Aortic smooth muscle cell (primary cell): ENCODE results near the gene ADAM11. TPM values are rescaled to one million over a fixed set of nuclear protein-coding genes. Genes with fewer than 3 reads are reported as not detected.

ENCODE experiments used
- total RNA-seq: library from RNA; depleted of rRNA; stranded (reverse); fragments of >200 nt; gene quantifications from 2 replicates; pipeline ENCODE4 v1.2.3, GENCODE V29; 2014

ADAM11 gene
- under 0.01 and 0.31 TPM in 2 replicates for total RNA-seq

GRCh38 chr17:44758414-44759085, at the start of gene ADAM11:
Gene ADAM11, plus strand, starts transcription at chr17:44758988. Its CDS starts 212 bp downstream, at chr17:44759200.

GRCh38 chr17:44829523-44830358, 71.0 kb downstream of the ADAM11 start, which contains the start of gene GJC1:
Gene GJC1, minus strand, starts transcription at chr17:44830287. Its CDS starts 24,470 bp downstream, at chr17:44805817.

Other genes starting within 250 kb of the ADAM11 start
- 4.4 TPM in 2 replicates for gene FZD2, start 201.5 kb upstream of the ADAM11 start, total RNA-seq
- gene MEIOC, start 102.5 kb upstream of the ADAM11 start, total RNA-seq, result not detected in 2 replicates
- gene CCDC43, start 69.2 kb upstream of the ADAM11 start, total RNA-seq, result 38.2 and 40.8 TPM in 2 replicates
- 3.4 and 4.4 TPM in 2 replicates for gene DBF4B, start 50.3 kb upstream of the ADAM11 start, total RNA-seq
- 17.8 and 19.0 TPM in 2 replicates for gene GJC1, start 71.3 kb downstream of the ADAM11 start, total RNA-seq
- not detected in 2 replicates for gene HIGD1B, start 88.9 kb downstream of the ADAM11 start, total RNA-seq
- 87.9 and 100 TPM in 2 replicates for gene EFTUD2, start 140.5 kb downstream of the ADAM11 start, total RNA-seq
- 0.44 TPM in 1 of 2 replicates, not detected in the other for gene GFAP, start 156.5 kb downstream of the ADAM11 start, total RNA-seq
- 1.7 and 2.6 TPM in 2 replicates for gene KIF18B, start 188.8 kb downstream of the ADAM11 start, total RNA-seq
- gene C1QL1, start 209.3 kb downstream of the ADAM11 start, total RNA-seq, result 0.31 and 0.66 TPM in 2 replicates